GM19463 (cell line): ENCODE data around the gene FIGNL2.

ENCODE experiments used
- ATAC-seq: cut with Tn5 transposase; IDR thresholded peaks from one replicate; pipeline ENCODE4 v1.9.1; 2021; ENCODE audit warnings: mild to moderate bottlenecking, moderate library complexity; ENCODE audit not compliant: unreplicated experiment

Gene FIGNL2

DNA sequence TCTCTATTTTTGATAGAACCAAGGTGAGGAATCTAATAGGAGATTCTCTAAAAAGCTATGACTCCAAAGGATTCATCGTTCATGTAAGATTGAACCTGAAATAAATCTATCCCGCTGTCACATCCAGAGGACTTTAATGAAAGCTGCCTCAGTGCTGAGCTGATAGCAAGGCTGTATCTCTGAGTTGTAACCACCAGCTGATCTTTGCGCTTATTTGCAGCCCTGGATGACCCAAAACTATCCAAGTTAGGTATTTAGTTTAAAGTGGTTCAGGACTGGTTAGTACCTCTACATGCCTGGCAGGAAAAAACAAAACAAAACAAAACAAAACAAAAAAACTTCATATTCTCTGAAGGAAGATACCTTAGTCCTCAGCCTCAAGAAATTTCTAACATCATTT is 30.6 kb upstream of the FIGNL2 start:
- no peak for ATAC-seq

GRCh38 chr12:51874486-51874885 is 26.0 kb upstream of the FIGNL2 start:
- ATAC-seq, result no peak

GRCh38 chr12:51874000-51874399 is 25.5 kb upstream of the FIGNL2 start:
- no peak for ATAC-seq

GRCh38 chr12:51873251-51873994 is 24.9 kb upstream of the FIGNL2 start:
- ATAC-seq, result no peak

DNA sequence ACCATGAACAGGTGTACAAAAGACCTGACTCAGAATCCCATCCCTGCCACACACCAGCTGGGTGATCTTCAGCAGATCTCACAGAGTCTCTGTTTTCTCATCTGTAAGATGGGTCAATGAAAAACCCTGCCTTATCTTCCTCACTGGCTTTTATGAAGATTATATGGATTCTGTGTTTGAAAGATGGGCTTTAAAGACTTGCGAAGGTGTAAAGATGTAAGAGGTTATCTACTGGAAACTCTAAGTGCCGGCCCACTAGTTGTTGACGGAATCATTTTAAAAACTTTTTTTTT is 24.1 kb upstream of the FIGNL2 start:
- ATAC-seq, result no peak

DNA sequence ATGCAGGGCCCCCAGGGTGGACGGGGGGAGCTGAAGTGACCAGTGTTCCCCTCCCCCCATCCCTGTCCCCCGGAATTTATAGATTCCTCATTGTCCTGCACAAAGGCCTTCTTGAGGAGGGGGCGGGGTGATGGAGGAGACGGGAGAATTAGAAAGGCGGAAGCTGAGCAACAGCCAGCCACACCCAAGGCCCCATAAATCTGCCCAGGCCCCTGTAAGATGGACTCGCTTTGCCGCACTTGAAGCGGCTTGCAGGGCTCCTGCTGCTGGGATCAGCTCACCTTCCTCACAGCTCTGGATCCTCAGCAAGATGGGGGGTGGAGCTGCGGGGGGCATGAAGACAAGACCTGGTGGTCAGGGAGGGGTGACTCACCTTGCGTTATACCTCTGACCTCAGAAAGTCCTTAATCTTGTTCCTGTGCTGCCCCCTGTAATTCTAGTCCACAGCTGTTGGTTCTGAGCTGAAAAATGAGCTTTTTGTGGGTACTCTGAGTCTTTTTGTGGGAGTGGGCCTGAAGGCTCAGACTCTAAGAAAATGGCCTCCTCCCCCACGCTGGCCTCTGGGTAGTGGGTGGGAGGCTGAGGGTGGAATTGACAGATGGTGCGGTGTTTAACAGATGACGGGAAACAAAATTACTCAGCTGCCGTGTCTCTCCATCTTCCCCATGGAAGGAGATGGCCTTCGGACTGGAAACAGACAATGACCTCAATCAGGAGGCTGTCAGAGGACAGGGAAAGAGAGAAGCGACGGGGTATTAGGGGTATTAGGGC is 23.6 kb upstream of the FIGNL2 start:
- no peak for ATAC-seq

- ATAC-seq, result no peak
Measured at GRCh38 chr12:51871126-51871525, 22.6 kb upstream of the FIGNL2 start.

GRCh38 chr12:51870504-51870903 is 22.0 kb upstream of the FIGNL2 start:
- ATAC-seq, result no peak

GRCh38 chr12:51869931-51870330 is 21.4 kb upstream of the FIGNL2 start:
- no peak for ATAC-seq

DNA sequence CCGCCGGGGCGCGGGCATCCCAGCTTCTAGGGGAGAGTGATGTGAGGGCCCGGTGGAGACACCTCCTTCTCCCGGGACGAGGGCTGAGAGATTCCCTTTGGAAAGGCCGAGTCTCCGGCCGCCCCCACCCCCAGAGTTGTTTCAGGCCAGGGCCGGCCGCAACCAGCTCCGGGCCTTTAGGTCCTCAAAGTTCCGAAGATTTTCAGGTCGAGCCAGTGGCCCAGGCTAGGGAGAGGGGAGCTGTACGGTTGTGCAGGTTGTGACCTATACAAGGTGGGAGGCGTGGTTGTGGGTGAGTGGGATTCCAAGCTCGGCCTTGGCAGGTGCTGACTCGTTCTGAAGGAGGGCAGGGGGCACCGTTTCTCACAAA is 21.0 kb upstream of the FIGNL2 start:
- no peak for ATAC-seq

DNA sequence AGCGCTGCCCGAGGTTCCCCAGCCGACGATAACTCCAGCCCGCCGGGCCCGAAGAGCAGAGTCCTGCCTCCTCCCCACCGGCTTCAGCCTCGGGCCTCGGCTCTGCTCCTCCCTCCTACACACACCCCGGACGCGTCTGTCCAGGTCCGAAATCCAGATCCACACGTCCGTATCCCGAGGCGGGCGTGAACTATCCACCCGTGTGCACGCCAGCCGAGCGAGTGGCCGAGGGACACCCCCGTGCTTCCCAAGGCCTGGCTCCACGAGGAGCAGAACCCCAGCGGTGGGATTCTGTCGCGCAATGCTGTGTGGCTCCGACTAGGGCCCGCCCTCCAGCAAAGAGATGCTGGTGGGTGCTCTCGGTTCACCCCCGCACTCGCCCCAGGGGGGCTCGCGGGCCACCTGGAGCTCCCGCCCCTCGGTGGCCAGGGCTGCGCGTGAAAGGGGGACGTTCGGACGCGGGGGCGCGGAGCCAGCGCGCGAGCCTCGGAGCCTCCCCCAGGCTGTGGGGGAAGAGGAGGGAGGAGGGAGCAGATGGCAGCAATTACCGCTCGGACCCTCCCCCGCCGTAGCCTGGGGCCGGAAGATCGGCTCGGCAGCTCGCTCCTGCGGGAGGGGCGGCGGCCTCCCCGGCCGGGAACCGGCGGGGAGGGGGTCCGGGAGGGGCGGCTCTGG is 20.4 kb upstream of the FIGNL2 start:
- ATAC-seq, result no peak

DNA sequence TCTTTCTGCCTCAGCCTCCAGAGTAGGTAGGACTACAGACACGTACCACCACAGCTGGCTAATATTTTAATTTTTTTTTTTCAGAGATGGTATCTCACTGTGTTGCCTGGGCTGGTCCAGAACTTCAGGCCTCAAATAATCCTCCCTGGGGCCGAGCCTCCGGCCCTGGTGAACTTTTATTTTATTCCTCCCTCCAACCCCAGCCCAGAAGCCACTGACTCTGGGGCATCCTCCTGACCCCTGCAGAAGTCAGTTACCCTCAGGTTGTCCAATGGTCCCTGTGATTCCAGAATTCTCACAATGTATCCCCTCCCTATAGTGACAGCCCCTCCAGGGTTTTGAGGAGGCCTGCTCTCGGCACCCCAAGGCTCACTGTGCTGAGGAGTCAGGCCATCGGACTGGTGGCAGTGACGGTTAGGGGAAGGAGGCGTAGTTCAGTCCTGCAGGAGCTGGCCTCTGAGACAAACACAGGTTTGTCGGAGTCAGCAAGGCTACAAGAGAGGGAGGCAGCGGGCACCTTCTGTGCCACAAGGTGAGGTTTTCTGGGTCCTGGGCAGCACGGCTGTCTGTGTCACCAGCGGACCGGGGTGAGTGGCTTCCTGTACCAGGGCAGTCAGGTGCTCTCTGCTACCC is 19.4 kb upstream of the FIGNL2 start:
- no peak for ATAC-seq

DNA sequence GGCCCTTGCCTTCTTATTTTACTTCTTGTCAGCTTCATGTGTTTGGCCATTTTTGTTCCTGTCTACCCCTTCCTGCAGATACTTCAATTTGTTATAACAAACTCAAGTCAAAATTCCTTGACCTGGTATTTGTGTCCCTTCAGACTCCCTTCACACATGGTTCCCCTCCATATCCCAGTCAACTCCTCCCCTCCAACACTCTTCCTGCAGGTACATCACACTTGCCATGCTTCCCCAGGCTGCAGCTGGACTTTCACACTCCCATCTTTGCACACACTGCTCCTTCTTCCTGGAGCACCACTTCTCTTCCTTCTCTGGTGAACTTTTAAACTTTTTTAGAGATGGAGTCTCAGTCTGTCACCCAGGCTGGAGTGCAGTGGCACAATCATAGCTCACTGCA is 18.9 kb upstream of the FIGNL2 start:
- no peak for ATAC-seq

- ATAC-seq, result no peak
Measured at GRCh38 chr12:51866762-51867161, 18.2 kb upstream of the FIGNL2 start.

DNA sequence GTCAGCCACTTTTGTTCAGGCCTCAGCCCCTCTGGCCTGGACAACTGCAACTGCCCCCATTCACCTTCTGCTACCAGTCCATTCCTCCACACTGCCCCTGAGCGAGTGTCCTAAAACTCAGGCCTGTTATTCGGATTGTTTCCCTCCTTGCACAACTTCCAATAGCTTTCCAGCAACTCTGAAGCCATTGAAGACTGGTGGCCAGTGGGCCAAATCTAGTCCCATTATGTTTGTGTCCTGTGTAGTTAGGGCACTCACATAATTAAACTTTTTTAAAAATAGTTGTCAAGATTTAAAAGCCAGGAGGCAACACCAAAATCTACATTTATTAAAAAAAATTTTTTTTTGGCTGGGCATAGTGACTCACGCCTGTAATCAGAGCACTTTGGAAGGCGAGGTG is 17.8 kb upstream of the FIGNL2 start:
- ATAC-seq, result no peak

DNA sequence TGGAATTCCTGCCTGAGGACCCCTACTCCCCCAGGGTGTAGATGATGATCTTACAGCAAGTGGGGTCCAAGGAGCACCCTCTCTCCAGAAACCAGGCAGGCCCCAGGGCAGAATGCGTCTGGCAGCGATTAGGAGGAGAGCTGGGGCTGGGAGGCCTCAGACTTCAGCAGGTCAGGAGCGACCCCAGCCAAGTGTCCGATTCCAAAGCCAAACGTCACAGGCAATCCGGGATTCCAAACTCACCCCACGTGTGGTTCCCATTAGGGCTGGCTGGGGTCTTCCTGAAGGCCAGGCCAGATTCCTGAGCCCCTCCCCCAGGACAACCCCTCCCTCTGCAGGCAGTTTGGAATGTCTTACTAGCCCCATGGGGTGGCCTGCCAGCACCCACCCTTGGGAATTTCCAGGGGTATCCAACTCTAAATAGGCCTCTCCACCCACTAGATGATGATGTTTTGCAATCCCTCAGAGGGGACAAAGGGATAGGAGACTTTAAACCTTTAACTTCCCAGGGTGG is 17.3 kb upstream of the FIGNL2 start:
- ATAC-seq, result no peak

GRCh38 chr12:51864833-51865670 is 16.5 kb upstream of the FIGNL2 start:
- no peak for ATAC-seq

- no peak for ATAC-seq
Measured at GRCh38 chr12:51863933-51864832, 15.7 kb upstream of the FIGNL2 start.

DNA sequence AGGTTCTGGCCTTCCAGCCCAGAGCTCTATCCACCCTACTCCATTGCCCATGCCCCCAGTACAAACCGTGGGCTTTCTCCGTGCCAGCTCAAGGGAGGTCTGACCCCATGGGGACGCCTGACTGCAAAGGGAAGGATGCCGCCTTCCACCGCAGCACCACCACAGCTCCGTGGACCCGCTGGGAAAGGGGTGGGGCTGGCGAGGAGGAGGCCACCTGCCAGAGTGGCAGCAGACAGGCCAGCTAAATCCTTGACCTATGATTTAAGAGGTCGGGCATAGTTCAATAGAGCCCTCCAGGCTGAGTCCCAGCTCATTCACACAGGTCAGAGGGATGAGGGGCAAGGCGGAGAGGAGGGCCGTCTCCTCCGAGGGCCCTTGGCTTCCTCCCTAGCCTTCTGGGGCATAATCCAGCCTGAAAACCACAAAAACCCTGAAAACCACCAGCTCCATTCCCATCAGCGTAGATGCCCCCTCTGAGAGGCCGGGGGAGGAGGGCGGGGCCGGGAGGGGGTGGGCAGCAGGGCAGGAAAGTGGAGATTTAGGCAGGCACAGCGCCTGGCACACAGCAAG is 14.9 kb upstream of the FIGNL2 start:
- no peak for ATAC-seq
